ENCODE results near the gene MEGF10.

GRCh38 chr5:127324756-127325155, 34.2 kb downstream of the MEGF10 start:
- no peak for TF ChIP-seq CTCF (IDR thresholded peaks at IDR 0.05)
- TF ChIP-seq POLR2A (IDR thresholded peaks at IDR 0.05): no peak

Measured in gastroesophageal sphincter (tissue), 3 donors.